CD4-positive, alpha-beta T cell treated with Interferon alpha-2 for 1 hour (primary cell): Measurements from ENCODE around the gene C19orf25.
"Not testable (repeated sequence)": the region's sequence is repeated elsewhere in the genome, so short reads cannot be mapped to it uniquely, and the experiment has no call there.

Source experiments
- DNase-seq, 2 donors: peaks; one replicate each; pipeline ENCODE4 v3.0.0-alpha.2; 2020 to 2022

C19orf25 gene

DNA sequence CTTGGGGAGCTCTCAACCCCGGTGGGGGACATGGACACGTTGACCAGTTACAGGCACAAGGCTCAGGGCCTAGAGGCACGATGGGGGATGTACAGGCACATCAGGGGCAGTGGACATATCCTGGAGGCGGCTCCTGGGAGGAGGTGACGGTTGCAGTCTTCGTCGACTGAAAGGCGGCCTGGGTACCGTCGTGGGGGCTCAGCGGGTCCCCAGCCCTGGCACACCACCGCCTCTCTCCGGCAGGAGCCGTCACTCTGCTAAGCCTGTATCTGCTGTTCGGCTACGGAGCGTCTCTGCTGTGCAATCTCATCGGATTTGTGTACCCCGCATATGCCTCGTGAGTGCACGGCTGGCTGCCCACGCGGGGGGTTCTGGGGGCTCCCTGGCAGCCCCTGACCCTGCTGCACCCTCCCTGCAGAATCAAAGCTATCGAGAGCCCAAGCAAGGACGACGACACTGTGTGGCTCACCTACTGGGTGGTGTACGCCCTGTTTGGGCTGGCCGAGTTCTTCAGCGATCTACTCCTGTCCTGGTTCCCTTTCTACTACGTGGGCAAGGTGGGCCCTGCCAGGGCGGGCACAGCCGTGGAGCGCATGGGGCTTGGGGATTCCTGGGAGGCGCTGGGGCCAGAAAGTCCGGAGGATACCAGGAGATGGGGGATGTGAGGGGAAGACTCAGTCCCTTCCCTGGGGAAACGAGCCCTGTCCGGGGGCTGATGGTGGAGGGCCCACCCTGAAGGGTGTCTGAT lies 16.2 kb upstream of the C19orf25 start:
- no peak for DNase-seq

DNA sequence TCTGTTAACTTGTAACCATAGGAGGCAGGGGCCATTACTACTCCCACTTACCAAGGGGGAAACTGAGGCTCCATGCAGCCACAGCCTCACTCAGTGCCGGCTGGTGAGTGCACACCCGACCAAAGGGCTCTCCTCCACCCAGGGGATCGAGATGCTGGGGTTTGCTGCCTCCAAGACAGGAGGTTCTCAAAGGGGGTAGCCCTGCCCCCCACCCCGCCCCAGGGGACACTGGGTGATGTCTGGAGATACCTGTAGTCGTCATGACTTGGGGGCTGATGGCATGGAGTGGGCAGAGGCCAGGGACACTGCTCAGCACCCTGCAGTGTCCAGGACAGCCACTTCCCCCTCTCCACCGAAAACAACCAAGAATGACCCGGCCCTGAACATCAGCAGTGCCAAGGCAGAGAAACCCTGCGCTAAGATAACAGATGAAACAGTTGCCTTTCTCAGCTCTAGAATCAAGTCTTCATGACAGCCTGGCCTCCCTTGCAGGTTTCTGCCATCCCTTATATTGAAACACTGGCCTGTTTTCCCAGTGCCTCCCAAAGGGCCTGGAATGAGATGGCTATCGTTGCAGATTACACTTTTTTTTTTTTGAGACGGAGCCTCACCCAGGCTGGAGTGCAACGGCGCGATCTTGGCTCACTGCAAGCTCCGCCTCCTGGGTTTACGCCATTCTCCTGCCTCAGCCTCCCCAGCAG lies 15.2 kb upstream of the C19orf25 start:
- no peak for DNase-seq

DNA sequence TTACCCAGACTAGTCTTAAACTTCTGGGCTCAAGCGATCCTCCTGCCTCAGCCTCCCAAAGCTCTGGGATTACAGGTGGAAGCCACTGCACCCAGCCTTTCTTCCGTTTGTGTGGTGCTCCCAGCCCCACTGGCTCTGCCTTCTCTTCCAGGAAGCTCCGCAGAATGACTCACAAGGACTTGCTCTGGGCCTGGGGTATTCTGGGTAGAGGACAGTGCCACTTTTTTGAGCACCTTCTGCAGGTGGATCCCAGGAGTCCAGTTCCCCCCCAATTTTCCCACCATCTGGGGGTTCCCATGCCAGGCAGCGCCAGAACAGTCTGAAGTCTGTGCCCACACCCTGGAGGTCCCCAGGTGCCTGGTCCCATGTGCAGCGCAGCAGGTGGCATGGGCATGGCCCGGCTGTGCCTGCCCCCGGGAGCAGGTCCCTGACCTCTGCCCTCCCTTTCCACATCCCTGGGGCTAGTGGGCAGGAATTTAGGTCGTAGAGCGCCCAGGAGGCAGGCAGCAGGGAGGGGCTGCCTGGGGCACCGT lies 13.5 kb upstream of the C19orf25 start:
- DNase-seq, result no peak

DNA sequence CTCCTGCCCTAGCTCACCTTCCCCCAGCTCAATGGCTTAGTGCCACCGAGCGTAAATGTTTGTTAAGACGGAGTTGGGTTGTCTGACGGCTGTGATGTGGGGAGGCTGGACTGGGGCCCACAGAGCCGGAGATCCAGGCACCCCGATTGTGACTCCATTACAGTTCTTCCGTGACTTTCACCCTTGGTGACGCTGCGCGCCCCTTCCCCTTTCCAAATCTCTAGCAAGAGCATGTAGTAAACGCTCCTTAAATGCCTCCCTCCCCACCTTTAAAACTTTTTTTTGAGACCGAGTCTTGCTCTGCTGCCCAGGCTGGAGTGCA lies 12.8 kb upstream of the C19orf25 start:
- DNase-seq, result no peak

DNA sequence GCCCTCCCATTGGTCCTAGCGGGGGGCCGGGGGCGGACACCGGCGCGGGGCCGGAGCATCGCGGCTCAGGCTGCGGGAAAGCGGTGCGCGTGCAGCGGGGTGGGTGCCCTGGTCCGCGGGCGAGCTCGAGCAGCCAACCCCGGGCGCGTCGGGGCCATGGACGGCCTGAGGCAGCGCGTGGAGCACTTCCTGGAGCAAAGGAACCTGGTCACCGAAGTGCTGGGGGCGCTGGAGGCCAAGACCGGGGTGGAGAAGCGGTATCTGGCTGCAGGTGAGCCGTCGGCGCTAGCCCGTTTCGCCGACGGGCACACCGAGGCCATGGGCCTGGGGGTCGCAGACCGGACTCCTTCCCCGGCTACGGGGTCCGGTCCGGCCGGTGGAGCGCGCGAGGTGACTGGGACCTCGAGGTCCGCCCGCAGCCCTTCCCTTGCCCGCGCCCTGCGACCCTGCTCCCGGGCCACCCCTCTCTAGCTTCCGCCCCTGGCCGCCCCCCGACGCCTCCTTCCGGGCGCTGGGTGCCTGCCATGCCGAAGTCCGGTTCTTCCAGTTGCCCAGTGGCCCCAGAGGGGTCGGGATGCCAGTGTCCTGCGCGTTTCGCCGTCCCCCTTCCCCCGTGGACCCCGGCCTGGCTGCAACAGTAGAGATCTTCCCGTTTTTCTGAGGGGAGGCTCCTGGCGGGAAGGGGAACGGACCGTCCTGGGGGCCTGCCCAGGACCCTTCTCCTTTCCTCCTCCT lies 12.3 kb upstream of the C19orf25 start, which contains the start of gene REEP6:
Gene REEP6 (plus strand): TSS at position 68 of the 735 bp plus-strand sequence. CDS start 89 bp downstream, at position 157.
- no peak for DNase-seq

DNA sequence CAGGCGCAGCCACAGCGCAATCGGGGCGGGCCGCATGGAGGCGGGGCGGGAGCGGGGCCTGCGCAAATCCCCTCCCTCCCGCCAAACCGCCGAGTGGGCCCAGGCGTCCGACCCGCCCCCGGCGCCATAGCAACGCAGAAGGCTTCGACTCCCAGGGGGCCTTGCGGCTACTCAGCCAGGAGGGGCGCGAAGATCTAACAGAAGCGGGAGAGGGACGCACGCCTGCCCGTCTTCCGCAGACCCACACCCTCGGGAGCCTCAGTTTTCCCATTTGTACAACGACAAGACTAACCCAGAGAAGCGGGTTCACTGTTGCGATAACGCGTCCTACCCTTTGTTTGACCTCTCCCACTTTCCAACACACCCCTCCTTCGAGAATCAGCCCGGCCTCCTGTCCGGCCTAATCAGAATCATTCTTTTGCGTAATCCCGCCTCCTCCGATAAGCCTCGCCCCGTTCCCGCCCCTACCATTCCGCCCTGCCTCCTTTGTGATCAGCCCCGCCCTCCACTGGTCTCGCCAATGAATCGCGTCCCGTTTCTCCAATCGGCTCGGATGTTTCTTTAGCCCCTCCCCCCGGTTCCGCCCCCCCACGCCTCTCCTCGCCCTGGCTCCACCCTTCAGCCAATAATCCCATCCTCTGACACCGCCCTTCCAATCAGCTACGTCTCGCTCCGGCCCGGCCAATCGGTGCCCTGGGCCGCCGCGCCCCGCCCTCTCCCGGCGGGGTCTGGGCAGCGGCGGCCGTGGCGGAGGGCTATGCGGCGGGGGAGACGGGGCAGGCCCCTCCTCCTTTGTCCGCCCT lies 11.5 kb upstream of the C19orf25 start, which contains the start of gene PCSK4:
Gene PCSK4 (minus strand): TSS at position 40 of the 803 bp plus-strand sequence. CDS start 4 bp downstream, at position 36.
- peak; percentile 98 for DNase-seq

DNA sequence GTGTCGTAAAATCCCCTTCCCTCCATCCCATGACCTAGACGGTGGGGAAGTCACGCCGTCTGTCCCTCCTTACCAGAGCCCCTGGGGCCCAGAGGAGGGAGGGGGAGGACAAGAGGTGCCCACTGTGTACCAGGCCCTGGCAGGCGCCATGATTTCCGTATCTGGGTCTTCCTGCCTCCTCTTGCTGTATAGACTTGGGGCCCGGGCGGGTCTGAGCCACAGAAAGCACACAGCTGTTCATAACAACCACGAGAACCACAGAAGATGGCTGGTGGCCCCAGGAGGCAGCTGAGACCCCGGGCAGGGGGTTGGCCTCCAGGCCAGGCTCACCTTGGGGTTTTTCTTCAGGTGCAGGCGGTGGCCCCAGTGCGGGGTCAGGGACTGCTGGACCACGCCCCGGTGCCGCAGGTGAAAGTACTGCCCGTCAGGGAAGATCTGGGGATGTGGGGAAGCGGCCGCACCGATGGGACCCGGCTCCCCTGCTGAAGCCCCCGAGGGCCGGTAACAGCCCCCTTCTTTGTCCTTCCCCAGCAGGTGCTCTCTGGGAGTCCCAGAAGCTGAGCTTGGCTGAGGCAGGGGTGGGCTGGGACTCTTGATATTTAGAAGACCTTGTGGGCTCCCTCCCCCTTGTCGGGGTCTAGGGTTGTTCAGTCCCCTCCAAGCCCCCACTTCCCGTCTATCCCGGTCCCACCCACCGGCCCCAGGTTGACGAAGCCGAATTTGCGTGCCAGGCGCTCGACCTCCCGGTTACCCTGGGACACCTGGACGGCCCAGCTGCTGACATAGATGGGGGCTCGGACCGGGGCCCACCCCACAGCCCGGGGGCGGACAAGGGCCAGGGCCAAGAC lies 10.7 kb upstream of the C19orf25 start:
- no peak for DNase-seq

DNA sequence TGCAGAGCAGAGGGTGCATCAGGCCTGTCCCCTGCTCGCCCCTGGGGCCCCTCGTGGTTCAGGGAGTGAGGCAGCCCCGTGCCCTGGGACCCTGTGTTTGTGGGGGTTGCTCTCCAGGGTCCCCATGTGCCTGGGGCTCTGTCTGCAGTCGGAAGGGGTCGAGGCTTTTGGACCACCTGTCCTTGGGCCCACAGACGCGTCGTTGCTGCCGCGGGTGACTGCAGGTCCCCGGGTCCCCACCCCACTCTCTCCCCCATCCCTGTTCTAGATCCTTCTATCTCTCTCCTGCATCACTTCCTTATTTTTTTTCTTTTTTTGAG lies 9.2 kb upstream of the C19orf25 start:
- no peak for DNase-seq

DNA sequence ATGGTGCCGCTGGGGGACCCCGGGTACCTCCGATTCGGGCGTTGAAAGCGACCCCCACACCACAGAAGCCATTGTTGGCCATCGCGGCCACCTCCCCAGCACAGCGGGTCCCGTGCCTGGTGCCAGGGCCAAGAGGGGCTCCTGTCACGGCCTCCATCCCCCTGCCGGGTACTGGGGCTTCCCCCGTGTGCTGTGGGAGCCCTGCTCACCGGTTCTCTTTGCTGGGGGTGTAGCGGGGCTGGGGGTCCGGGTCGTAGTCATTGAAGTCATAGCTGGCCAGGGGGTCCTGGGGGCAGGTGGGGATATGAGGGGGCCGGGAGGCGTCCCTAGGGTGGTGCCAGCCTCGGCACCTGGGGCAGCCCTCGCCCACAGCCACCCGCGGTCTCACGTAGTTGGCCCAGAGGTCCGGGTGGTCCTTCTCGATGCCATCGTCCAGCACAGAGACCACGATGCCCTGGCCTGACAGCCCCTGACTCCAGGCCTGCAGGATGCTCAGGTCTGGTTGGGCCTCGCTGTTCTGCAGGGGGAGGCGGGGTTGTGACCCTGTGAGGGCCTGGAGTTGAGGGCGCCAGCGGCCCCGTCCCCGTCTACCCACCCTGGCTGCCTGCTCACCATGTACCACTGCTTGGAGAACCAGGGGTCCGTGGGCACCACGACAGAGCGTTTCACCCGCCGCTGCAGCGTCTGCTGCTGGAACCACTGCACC lies 8.7 kb upstream of the C19orf25 start:
- no peak for DNase-seq

DNA sequence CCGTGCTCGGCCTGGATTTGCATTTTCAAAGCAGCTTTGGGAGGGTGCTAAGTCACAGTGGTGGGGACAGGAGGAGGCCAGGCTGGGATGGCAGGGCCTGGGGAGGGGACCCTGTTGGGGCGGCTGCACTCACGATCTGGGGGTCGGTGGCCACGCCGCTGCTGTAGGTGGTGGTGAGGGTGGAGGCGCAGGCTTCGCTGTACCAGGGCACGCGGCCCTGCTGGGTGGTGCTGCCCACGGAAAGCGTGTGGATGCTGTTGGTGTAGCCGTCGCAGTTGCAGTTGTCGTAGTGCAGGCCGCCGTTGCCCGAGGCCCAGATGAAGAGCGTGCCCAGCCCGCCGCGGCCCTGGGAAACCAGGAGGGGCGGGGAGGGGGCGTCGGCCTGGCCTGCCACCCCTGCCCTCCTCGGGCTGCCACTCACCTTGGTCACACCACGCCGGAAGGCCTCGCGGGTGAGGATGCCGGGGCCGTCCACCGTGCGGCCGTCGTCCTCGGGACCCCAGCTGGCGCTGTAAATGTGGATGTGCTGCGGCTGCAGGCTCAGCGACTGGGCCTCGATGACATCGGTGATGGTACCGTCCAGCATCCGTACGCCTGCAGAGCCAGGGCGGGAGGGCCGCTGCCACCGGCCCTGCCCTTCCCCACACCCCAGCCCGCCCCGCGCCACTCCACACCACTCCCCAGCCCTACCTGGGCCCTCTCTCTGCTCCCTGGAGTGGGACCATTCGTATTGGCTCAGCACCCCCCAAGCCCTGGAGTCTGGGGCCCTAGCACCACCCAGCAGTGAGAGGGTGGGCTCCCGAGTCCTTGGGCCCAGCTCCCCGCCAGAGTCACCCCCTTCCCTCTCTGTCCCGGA lies 7.9 kb upstream of the C19orf25 start:
- DNase-seq, result no peak

DNA sequence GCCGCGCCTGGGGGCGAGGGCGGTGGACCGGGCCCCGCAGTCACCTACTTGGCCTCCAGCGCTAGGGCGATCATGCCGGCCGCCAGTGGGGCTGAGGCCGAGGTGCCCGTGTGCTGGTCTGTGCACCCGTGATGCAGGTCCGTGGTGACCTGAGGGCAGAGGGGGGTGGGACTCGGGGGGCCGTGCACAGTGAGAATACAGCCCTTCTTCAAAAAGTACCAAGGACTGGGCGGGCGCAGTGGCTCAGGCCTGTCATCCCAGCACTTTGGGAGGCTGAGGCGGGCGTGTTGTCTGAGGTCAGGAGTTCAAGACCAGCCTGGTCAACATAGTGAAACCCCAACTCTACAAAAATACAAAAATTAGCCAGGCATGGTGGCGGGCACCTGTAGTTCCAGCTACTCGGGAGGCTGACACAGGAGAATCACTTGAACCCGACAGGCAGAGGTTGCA lies 5.0 kb upstream of the C19orf25 start:
- DNase-seq, result no peak

DNA sequence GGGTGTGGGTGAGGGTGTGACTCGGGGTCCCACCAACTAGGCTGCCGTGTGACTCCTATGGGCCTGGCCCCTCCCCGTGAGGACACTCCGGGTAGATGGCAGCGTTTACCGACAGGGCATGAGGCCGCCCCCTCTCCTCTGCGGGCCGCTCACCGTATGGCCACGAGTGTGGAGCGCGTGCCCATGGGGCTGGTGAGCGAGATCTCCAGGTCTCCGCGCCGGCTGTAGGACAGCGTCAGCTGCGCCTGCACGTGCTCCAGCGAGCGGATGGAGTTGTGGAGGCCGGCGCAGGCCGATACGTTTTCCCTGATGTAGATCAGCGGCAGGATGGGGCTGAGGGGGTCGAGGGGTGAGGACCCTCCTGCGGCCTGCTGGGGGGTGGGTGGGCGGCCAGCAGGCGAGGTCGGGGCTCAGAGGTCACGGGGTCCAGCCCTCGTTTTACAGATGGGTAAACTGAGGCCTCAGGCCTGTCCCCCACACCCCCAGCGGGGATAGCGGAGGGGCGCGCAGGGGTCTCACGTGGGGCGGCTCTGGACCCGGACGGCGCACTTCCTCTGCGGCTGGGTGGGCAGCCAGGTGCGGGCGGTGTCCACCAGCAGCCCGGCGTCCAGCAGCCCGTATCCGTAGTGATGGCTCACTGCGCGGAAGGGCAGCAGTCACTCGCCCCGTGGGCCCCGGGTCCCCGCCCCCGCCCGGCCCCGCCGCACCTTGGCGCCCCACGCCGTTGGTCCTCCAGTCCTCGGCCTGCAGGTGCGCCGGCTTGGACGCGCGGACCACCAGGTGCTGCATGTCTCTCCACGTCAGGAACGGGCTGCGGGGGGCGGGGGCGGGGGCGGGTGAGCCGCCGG lies 4.3 kb upstream of the C19orf25 start:
- no peak for DNase-seq

DNA sequence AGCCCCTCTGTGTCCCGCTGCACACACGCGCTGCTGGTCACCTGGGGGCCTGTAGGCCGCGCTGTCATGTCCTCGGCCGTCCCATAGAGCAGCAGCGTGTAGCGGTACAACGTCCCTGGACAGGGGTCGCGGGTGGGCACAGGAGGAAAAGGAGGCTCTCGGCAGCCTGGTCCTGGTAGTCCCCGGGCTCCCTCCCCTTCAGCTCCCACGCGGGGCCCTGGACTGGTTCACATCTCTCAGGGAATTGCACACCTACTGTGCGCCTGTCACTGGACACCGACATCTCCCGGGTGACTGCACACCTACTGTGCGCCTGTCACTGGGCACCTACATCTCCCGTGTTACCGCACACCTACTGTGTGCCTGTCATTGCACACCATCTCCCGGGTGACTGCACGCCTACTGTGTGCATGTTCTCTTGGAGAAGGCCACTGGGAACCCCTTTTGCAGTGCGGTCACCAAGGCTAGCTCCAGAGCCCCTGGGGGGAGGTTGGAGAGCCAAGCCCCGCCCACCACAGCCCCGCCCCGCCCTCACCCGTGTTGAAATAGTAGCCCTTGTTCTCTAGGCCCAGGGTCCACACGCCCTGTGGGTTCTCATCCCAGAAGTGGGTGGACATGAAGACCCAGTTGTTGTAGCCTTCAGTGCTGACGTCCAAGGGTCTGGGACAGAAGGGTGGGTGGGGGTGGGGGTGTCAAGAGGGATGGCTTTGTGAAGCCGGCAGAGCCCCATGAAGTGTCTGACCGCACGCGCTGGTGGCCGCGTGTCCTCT lies 3.5 kb upstream of the C19orf25 start:
- DNase-seq, result no peak

DNA sequence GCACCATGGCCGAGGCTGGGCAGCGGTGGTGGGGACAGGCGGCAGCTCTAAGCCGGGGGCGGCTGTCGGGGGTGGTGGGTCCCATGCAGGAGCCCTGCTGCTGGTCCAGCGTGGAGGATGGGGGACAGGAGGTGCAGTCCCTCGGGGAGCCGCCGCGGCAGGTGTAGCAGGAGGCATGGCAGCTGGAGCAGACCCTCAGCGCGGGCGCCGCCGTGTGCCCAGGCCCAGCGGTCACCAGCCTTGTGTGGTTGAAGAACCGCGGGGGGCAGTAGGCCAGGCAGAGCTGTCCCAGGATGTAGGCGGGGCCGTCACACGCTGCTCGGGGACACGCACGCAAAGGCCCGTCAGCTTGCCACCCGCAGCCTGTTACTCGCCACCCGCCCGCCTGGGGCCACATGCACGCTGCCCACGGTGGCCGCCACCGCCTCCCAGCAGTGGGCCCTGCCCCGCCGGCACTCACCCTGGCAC lies 2.9 kb upstream of the C19orf25 start:
- no peak for DNase-seq

DNA sequence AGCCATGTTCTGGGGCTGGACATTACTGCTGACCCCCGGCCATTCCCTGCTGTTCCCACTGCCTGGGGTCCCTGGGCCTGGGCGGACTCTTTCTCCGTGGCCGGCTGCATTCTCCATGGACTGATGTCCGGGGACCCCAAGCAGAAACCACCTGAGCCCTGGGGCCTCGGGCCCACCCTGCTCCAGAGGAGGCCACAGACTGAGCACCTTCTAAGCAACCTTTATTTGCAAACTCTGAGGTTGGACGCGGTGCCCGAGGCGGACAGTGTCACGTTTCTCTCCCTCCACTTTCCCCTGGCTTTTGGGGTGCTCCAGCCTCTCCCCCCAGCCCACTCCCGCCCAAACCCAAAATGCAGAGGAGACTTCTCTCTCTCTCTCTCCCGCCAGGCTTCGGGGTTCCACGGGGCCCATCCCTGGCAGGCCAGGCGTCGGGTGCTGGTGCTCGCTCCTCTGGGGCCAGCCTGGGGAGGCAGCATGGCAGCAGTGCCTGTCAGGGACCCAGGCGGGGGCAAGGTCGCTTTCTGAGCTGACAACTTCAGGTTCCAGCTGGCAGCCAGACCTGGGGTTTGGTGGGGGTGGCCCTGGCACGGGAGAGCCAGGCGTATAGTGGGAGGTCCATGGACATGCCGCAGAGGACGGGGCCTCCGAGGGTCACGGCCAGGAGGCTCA lies 2.3 kb upstream of the C19orf25 start:
- no peak for DNase-seq

DNA sequence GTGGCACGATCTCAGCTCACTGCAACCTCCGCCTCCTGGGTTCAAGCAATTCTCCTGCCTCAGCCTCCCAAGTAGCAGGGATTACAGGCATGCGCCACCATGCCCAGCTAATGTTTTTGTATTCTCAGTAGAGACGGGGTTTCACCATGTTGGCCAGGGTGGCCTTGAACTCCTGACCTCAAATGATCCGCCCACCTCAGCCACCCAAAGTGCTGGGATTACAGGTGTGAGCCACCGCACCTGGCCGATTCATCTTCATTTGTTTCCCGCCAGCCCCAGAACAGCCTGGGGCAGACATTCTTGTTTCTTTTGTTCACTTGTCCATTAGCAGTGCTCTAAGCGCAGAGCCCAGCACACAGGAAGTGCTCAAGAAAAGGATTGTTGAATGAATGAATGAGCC lies 2.0 kb downstream of the C19orf25 start:
- not testable (repeated sequence) for DNase-seq

DNA sequence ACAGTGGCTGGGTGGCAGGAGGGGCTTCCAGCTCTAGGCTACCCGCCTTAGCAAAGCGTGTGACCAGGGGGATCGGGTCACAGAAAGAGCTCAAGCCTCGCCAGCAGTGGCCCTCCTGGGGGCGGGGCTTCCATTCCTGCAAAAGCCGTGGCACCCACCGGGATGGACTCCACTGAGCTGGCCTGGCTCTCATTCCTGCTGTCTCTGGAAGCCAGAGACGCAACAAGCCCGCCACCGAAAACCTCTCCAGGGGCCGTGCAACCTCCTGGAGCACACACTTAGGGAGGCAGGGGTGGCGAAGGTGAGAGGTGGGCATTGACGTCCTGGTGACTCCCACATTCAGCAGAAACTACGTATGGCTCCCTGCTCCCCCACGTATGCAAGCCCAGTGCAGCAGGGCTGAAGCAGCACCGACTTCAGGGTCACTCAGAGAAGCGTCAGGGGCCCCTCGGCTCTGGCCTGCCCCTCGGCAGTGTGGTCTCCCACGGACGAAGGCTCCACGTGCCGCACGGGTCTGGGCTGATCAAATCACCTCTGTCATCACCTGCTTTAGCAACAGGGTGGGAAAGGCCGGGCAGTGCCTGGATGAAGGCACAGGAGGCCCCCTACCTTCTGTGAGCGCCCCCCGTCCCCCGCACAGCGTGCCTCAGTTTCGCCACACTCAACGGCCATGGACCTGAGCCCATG lies 3.1 kb downstream of the C19orf25 start:
- no peak for DNase-seq
